Stimulated activated CD8-positive, alpha-beta memory T cell treated with anti-CD3 and anti-CD28 coated beads, Interleukin-7, amount 100 ng/mL, for 48 hours (primary cell): Measurements from ENCODE around the gene SPEF1.
A peak's percentile ranks its signal among the peaks of the same experiment; 100 is the strongest.
"Not testable (repeated sequence)": the region's sequence is repeated elsewhere in the genome, so short reads cannot be mapped to it uniquely, and the experiment has no call there.

ENCODE experiments used
- DNase-seq, 2 donors: peaks; one replicate each; pipeline ENCODE4 v3.0.0-alpha.2; 2020; ENCODE audit warnings: low read depth in 1 of 2; ENCODE audit errors: extremely low read depth in 1 of 2

Gene SPEF1, protein sequence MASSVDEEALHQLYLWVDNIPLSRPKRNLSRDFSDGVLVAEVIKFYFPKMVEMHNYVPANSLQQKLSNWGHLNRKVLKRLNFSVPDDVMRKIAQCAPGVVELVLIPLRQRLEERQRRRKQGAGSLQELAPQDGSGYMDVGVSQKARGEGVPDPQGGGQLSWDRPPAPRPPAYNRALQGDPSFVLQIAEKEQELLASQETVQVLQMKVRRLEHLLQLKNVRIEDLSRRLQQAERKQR

DNA sequence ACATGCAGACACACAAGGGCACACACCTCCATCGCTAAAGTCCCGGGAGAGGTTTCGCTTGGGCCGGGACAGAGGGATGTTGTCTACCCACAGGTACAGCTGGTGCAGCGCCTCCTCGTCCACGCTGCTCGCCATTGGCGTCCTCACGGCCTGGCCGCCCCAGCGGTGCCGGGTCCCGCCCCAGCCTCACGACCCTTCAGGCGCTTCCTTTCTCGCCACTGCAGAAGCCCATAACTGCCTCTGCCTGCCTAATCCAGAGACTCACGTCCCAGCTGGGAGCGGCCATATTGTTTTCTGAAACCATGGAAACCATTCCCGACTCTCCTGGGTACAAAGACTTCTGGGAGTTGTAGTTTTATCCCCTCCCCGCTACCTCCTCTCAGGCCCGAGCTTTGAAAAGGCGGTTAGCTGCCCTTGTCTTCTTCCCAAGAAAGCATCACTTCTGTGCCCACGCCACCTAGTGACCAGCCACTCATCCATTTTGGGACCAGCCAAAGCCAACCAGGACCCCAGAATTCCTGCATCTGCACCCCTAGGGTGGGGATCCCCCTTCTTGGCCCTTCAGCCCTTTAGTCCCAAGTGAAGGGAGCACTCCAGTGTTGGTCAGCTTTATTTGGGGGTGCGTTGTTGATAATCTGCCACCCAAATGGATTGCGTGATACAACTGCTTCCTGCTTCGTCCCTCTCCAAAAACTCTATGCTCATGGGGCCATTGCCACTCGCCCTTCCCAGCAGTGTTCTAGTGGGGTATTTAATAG is at the start of gene SPEF1:
Gene SPEF1, minus strand, starts transcription at position 296 of the 758 bp plus-strand sequence. Its CDS starts 161 bp downstream, at position 135.
- no peak for DNase-seq

DNA sequence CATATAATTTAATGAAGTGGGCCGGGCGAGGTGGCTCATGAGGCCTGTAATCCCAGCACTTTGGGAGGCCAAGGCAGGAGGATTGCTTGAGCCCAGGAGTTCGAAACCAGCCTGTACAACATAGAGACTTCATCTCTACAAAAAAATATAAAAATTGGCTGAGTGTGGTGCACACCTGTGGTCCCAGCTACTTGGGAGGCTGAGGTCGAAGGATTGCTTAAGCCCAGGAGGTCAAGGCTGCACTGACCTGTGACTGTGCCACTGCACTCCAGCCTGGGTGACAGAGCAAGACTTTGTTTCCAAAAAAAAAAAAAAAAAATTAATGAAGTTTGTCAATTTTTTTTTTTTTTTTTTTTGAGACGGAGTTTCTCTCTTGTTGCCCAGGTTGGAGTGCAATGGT is 48.6 kb upstream of the SPEF1 start:
- DNase-seq = not testable (repeated sequence)

DNA sequence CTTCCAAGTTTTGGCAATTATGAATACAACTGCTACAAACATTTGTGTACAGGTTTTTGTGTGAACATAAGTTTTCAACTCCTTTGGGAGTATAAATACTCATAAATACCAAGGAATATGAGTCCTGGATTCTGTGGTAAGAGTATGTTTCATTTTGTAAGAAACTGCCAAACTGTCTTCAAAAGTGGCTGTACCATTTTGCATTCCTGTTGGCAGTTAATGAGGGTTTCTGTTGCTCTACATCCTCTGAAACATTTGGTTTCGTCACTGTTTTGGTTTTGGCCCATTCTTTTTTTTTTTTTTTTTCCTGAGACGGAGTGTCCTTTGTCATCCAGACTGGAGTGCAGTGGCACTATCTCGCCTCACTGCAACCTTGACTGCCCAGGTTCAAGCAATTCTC is 47.5 kb upstream of the SPEF1 start:
- no peak for DNase-seq

DNA sequence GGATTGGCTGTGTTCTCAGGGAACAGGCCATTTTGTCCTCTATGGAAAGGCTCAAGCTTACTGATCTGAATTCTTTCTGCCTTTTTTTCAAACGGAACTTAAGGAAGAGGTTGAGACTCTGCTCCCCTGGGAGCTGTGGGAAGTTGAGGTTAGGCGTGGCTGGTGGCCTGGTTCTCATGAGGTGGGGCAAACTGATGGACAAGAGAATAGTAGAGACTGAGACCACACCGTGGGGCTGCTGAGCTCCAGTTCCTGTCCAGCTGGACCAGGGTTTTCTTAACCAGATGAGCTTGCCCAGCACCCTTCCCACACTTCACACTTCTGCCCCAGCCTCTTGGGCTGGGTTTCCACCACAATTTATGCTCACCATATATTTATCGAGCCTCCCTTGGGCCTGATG is 45.2 kb upstream of the SPEF1 start:
- no peak for DNase-seq

DNA sequence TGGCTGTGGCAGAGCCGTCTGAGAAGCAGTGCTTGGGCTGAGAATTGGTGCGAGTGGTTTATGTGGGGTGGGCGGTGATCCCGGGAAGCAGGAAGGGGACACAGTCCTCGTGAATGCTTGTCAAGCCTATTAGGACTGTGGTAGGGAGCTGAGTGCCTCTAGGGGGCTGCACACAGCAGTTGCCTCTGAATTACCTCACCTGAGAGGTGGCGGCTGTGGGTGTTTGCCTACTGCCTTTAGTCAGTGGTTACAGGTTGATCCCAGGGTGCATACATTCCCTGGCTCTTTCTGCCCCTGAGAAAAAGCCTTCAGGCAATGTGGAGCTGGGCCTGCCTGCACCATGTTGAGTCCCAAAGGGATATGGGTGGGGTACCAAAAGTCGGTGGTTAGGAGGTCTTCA is 44.3 kb upstream of the SPEF1 start:
- no peak for DNase-seq

DNA sequence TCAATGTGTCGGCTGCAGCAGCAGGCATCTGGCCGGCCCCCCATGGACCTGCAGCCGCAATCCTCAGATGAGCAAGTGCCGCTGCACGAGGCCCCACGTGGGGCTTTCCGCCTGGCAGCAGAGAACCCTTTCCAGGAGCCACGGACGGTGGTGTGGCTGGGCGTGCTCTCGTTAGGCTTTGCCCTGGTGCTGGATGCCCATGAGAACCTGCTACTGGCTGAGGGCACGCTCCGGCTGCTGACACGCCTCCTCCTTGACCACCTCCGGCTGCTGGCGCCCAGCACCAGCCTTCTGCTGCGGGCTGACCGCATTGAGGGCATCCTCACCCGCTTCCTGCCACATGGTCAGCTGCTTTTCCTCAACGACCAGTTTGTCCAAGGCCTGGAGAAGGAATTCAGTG is 42.6 kb upstream of the SPEF1 start:
- no peak for DNase-seq

DNA sequence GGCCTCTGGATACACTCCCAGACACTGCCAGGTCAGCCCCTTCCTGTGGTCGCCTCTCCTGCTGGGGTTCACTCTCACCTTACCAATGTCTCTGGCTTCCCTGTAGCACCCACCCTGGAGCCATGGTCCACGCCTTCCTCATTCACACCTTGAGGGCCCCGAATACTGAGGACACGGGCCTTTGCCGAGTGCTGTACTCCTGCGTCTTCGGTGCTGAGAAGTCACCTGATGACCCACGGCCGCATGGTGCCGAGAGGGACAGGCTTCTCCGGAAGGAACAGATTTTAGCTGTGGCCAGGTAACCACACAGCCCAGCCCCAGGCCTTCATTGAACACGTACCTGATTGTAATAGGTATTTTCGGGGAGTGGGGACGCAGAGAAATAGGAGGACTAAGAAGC is 40.7 kb upstream of the SPEF1 start:
- no peak for DNase-seq

DNA sequence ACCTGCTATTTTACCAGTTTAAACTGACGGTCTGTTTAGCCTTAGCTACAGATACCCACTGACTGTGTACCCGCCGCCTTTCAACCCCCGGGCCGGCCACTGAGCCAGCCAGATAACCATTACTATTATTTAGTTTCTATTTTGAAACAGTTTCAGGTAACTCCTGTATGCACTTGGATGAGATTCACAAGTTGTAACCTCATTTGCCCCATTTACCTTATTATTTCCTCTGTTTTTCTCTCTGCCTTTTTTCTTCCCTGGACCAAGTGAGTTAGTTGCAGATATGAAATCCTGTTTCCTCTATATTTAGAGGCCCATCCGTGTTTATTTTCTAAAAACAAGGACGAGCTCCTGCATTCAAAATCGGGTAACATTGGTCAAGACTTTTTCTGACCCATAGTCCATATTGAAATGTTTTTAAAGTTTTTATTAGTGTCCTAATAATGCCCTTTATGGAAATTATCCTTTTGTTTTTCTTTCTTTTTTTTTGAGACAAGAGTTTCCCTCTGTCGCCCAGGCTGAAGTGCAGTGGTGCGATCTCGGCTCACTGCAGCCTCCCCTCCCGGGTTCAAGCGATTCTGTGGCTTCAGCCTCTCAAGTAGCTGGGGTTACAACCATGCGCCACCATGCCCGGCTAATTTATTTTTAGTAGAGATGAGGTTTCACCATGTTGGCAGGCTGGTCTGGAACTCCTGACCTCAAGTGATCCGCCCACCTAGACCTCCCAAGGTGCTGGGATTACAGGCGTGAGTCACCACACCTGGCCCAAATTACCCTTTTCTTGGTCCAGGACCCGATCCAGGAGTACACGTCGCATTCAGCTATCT is 39.9 kb upstream of the SPEF1 start:
- no peak for DNase-seq

DNA sequence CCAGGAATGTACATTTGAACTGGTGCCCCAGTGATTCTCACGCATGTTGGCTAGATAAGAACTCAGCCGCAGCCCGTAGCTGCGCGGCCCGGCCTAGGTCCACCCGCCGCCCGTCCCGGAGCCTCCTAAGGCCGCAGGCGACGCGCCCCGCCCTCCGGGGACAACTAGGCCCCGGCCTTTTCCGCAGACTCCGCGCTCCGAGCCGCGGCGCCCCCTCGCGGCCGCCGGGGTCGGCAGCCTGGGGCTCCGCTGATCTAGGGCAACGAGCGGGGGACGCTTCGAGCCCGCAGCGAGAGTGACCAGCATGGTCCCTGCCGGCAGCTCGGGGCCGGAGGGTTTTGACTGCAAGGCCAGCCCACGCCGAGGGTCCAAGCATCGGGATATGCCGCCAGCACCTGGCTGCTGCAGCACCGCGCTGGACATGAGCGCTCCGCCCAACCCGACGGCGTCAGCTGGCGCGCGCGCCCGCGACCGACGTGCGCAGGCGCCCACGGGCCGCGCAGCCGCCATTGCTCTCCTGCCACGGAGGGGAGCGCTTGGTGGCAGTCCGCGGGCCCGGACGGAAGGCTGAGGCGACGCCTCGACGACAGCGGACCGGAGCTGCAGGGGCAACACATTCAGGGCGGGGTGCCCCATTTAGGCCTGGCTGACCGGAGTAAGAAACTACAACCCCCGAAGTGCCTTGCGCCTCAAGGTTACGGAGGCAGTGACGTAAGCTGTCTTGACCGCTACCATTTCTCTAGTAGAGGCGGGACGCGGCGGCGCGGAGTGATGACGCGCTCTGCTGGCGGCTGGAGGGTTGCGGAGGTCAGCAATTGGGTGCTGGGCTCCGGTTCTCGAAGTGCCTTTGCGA is 39.0 kb upstream of the SPEF1 start, which contains the start of gene AP5S1:
Gene AP5S1, plus strand, starts transcription at position 500 of the 853 bp plus-strand sequence. CDS start 1,571 bp downstream, outside the sequence.
- DNase-seq = peak; percentile 86 to 93

DNA sequence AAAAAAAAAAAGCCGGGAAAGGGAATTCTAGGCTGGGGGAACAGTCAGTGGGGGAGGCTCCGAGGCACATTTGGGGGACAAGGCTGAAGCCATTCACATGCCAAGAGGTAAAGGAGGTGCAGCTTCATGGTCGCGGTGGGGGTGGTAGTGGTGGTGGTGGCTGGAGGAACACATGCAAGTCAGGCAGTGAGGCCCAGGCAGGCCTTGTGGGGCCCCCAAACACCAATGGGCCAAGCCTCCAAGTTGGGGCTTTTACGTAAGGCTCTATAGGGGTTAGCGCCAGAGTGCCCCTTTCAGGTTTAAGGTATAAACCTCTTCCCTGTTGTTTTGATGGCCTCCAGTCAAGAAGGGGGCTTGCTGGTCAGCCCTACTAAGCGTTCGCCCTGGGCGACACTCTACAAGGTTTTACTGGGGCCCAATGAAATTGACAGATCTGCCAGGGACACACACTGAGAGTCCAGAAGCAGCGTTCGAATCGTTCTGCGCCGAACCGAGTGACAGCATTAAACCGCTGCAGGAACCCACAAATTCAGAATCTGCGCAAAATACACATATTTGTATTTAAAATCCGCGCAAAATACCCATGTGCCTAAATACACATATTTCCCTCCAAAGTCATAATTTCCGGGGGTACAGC is 38.3 kb upstream of the SPEF1 start:
- DNase-seq = no peak

DNA sequence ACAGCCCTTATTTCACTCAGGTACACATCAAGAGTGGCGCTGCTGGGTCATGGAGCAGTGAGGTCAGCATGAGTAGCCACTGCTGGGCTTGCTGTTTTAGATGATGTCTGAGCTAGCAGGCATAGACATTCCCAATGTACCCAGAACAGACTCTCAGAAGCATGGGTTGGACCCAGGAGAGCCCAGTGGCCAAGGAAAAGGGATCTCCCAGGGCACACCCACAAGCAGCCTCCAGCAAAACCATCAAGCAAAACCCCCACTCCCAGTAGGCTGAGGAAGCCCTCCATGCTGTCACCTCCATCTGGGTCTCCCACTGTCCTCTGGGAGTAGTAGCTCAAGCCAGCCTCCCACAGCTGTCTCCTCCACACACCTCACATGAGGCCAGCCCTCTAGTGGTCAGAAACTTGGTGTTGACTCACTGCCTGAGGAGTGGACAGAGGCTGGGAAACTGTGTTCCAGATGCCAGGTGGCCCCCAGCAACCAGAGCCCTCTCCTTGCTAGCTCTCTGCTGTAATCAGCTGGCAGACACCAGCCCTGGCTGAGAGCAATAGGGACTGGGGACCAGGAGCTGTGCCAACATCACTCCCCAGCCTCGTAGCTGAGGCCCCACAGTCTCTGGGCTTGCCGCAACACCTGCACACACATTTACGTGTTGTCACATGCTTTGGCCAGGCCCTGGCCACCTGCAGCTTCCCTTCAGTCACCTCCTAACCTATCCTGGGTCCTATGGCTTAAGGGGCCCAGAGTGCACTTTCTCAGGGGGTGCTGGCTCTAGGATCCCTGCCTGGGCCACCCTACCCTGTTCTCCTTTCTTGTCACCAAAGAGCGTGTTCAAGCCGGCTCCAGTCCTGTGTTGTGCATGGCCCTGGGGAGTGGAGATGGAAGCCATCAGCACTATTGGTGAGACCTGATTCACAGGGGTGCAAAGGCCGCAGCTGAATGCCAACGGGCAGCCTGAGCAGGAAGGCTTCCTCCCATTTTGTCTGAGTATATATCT is 37.2 kb upstream of the SPEF1 start:
- DNase-seq = no peak

DNA sequence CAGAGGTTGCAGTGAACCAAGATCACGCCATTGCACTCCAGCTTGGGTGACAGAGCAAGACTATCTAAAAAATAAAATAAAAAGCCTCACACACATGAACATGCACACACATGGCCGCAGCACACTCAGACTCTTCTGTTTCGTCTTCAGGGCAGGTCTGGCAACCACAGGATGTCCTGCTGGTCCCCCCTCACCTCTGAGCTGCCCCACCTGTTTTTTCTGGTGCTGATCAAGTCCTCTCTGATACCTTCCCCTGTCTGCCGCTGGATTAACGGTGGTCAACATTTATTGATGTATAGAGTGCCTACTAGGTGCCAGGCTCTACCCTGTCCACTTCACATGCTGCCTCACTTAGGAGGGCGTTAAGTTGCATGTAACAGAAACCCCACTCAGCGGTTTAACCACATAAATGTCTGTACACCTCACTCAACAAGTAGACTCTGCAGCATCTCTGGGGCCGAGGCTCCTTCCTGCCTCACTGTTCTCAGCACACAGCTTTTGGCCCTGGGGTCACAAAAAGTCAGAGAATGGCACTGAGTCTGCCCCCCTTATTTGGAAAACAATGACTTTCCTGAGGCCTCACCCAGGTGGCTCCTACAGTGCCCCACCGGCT is 34.6 kb upstream of the SPEF1 start:
- DNase-seq = no peak

DNA sequence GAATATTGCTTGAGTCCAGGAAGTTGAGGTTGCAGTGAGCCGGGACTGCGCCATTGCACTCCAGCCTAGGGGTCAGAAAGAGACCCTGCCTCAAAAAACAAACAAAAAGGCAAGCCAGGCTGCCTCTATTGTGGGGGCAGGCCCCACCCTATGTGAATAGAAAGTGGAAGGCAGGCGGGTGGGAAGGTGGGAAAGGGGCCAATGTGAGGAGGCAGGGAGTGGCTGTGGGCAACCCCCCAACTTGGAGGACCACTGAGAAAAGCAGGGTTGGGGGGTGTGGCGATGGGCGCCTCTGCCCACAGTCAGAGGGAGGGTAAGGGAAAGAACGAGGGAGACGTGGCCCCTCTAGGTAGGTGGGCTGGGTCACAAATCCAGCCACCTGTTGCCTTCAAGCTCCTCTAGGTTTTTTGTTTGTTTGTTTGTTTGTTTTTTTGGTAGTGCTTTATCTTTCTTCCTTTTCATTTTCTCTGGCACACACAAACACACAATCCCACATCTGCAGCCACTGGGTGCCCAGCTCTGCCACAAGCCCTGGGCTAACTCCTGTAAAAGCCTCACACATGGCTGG is 33.8 kb upstream of the SPEF1 start:
- DNase-seq = no peak

DNA sequence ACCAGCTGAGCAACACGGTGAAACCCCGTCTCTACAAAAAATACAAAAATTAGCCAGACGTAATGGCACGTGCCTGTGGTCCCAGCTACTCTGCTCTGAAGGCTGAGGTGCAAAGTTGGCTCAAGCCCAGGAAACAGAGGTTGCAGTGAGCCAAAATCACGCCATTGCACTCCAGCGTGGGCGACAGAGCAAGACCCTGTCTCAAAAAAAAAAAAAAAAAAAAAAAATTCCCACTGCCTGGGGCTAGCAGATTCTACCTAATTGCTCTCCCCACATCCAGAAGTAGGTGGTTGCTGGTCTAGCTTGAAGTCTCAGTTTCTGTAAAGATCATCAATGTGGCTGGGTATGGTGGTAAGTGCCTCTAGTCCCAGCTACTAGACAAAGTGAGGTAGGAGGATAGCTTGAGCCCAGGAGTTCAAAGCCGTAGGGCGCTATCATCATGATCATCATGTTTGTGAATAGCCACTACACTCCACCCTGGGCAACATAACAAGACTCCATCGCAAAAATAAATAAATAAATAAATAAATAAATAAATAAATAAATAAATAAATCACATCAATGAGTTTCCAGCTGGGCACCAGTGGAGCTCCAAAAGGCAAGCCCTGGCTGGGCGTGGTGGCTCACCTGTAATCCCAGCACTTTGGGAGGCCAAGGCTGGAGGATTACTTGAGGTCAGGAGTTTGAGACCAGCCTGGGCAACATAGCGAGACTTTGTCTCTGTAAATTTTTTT is 32.8 kb upstream of the SPEF1 start:
- no peak for DNase-seq

DNA sequence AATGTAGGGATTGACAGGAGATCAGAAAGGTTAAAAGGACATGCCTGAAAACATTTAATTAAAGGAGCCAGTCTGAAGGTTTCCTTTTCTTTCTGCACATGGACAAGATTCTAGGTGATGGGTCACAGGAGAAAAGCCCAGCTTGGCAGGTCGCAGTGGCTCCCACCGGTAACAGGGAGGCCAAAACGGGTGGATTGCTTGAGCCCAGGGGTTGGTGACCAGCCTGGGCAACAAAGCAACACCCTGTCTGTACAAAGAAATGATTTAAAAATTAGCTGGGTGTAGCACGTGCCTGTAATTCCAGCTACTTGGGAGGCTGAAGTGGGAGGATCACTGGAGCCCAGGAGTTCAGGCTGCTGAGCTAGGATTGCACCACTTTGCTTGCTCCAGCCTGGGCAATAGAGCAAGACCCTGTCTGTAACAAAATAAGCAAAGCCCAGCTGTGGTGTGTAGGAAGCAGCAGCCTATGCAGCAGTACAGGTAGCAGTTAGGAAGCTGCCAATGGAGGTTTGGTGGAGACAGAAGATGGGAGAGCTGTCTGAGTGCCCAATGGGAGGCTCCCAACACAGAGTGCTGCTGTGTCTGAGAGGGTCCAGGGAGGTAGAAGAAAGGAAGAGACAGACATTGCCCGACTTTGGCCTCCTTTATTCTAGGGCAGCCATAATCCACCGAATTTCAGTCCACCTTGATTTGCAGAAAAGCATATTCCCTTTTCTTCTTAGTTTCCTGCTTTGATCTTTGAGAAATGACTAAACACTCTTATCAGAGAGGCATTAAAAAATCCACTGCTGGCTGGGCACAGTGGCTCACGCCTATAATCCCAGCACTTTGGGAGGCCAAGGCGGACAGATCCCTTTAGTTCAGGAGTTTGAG is 32.0 kb upstream of the SPEF1 start:
- no peak for DNase-seq

DNA sequence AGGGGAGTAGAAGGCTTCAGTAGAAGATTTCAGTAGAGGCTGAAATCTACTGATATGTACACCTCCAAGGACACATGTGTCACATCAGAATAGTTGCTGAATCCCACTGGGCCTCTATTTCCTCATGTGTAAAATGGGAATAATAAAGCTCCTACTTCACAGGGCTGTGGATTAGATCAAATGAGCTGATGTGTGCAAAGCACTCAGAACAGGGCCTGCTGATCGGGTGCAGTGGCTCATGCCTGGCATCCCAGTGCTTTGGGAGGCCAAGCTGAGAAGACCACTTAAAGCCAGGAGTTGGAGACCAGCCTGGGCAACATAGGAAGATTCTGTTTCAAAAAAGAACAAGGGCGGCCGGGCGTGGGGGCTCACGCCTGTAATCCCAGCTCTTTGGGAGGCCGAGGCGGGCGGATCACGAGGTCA is 31.0 kb upstream of the SPEF1 start:
- no peak for DNase-seq
